GM12878 (cell line): ENCODE results near the gene KCNMB4. TPM values are rescaled to one million over a fixed set of nuclear protein-coding genes. Genes with fewer than 3 reads are reported as not detected.

Source experiments
- BCLAF1 ChIP-seq: fragments of 450-650 bp; IDR thresholded peaks from 2 replicates; pipeline ENCODE4 v1.6.1; 2017; ENCODE audit warnings: antibody characterized with exemption, mild to moderate bottlenecking, moderate library complexity
- BRCA1 ChIP-seq: IDR thresholded peaks from 2 replicates; pipeline ENCODE4 v1.6.1; 2011; ENCODE audit warnings: low read depth, low read length, improper control_type of control experiment
- CHD4 ChIP-seq: fragments of 200-600 bp; sonication (generic); IDR thresholded peaks from 2 replicates; pipeline ENCODE4 v1.6.1; 2016; ENCODE audit warnings: mild to moderate bottlenecking
- CREB1 ChIP-seq: IDR thresholded peaks from 2 replicates; pipeline ENCODE4 v1.6.1; 2012; ENCODE audit warnings: low read depth, mild to moderate bottlenecking, inconsistent platforms
- EGR1 ChIP-seq, 2 experiments: IDR thresholded peaks; 1 replicate in 1 of 2; 2 replicates in 1 of 2; pipeline ENCODE4 v1.6.1; 2011 to 2012; ENCODE audit warnings: low read depth in 2 of 2, low read length in 2 of 2, borderline replicate concordance in 1 of 2, mild to moderate bottlenecking in 1 of 2, moderate library complexity in 1 of 2
- ELK1 ChIP-seq: IDR thresholded peaks from 2 replicates; pipeline ENCODE4 v1.6.1; 2012; ENCODE audit warnings: low read depth, low read length, improper control_type of control experiment
- EZH2 ChIP-seq: IDR thresholded peaks from 2 replicates; pipeline ENCODE4 v1.6.1; 2012; ENCODE audit warnings: low read depth, mild to moderate bottlenecking, control low read depth, inconsistent platforms, low read length, borderline replicate concordance; ENCODE audit not compliant: control insufficient read depth
- GATAD2B ChIP-seq: fragments of 450-650 bp; conservative IDR thresholded peaks from 2 replicates; pipeline ENCODE4 v1.6.1; 2017; ENCODE audit warnings: low read depth, mild to moderate bottlenecking, moderate library complexity
- HCFC1 ChIP-seq: fragments of 150-350 bp; IDR thresholded peaks from 2 replicates; pipeline ENCODE4 v1.6.1; 2014; ENCODE audit warnings: low read length
- IKZF1 ChIP-seq: fragments of 450-650 bp; conservative IDR thresholded peaks from 2 replicates; pipeline ENCODE4 v1.6.1; 2017; ENCODE audit warnings: antibody characterized with exemption, mild to moderate bottlenecking
- IKZF2 ChIP-seq, 2 experiments: fragments of 450-650 bp; IDR thresholded peaks; 2 replicates each; pipeline ENCODE4 v1.6.1; 2017; ENCODE audit warnings: mild to moderate bottlenecking in 2 of 2, moderate library complexity in 2 of 2
- IRF3 ChIP-seq: fragments of 450-650 bp; IDR thresholded peaks from 2 replicates; pipeline ENCODE4 v1.6.1; 2014; ENCODE audit warnings: mild to moderate bottlenecking
- IRF4 ChIP-seq: IDR thresholded peaks from 2 replicates; pipeline ENCODE4 v1.6.1; 2011; ENCODE audit warnings: low read depth, low read length
- JUND ChIP-seq: IDR thresholded peaks from 2 replicates; pipeline ENCODE4 v1.6.1; 2012; ENCODE audit warnings: low read depth, mild to moderate bottlenecking, low read length, improper control_type of control experiment, moderate library complexity
- KAT2A ChIP-seq: conservative IDR thresholded peaks from 2 replicates; pipeline ENCODE4 v1.6.1; 2011; ENCODE audit warnings: low read depth, low read length; ENCODE audit not compliant: control insufficient read depth
- MEF2A ChIP-seq: IDR thresholded peaks from 2 replicates; pipeline ENCODE4 v1.6.1; 2011; ENCODE audit warnings: low read depth, mild to moderate bottlenecking, low read length, moderate library complexity; ENCODE audit not compliant: insufficient read depth
- MLLT1 ChIP-seq: fragments of 450-650 bp; IDR thresholded peaks from 2 replicates; pipeline ENCODE4 v1.6.1; 2016; ENCODE audit warnings: mild to moderate bottlenecking
- MTA2 ChIP-seq: fragments of 450-650 bp; IDR thresholded peaks from 2 replicates; pipeline ENCODE4 v1.6.1; 2016; ENCODE audit warnings: low read depth, mild to moderate bottlenecking, moderate library complexity
- MXI1 ChIP-seq: fragments of 150-350 bp; IDR thresholded peaks from 2 replicates; pipeline ENCODE4 v1.6.1; 2011; ENCODE audit warnings: low read depth, mild to moderate bottlenecking, inconsistent platforms, low read length, improper control_type of control experiment
- RCOR1 ChIP-seq: conservative IDR thresholded peaks from 2 replicates; pipeline ENCODE4 v1.6.1; 2012; ENCODE audit warnings: low read depth, low read length, improper control_type of control experiment
- RFX5 ChIP-seq: IDR thresholded peaks from 2 replicates; pipeline ENCODE4 v1.6.1; 2011; ENCODE audit warnings: low read depth, low read length, improper control_type of control experiment
- SIX5 ChIP-seq: IDR thresholded peaks from 2 replicates; pipeline ENCODE4 v1.6.1; 2011; ENCODE audit warnings: mild to moderate bottlenecking, low read depth, low read length, moderate library complexity; ENCODE audit not compliant: severe bottlenecking
- STAT1 ChIP-seq: fragments of 450-650 bp; conservative IDR thresholded peaks from 2 replicates; pipeline ENCODE4 v1.6.1; 2014; ENCODE audit warnings: antibody characterized with exemption, mild to moderate bottlenecking
- STAT3 ChIP-seq: IDR thresholded peaks from 2 replicates; pipeline ENCODE4 v1.6.1; 2011; ENCODE audit warnings: low read depth, low read length, improper control_type of control experiment
- polyA plus RNA-seq, 11 experiments: library from polyadenylated mRNA; depleted of rRNA in 4 of 11; unstranded in 6 of 11; stranded (reverse) in 5 of 11; fragments of >200 nt; fragmentation: Nextera tagmentation in 4 of 11; fragmentation: Illumina TruSeq in 1 of 11; extraction: Ambion mirVana in 4 of 11; extraction: Trizol in 1 of 11; gene quantifications; 1 replicate in 1 of 11; 2 replicates in 10 of 11; pipeline versions ENCODE4 v1.2.1 to v1.2.3, GENCODE V29; 2011 to 2016; ENCODE audit warnings: inconsistent platforms in 2 of 11, missing spikeins in 2 of 11, low read depth in 1 of 11
- total RNA-seq, 4 experiments: library from RNA; depleted of rRNA in 3 of 4; stranded (reverse); fragments of >200 nt in 3 of 4; fragmentation: Illumina TruSeq in 1 of 4; extraction: Trizol in 1 of 4; gene quantifications; 2 replicates each; pipeline versions ENCODE4 v1.2.1 to v1.2.3, GENCODE V29; 2013 to 2021

KCNMB4 gene
- total and polyA plus RNA-seq, 10 of the 15 experiments (the other 5 are each of a cell fraction or from before 2014, with no cell fraction given) = 0.06 to 0.37 (median 0.16) TPM; not detected in 2

- TF ChIP-seq IKZF1 (peak; percentile 91), EZH2 (no peak), RCOR1 (0 out of 2 replicates have a peak, but pooled peaks have one; percentile 85), STAT1 (no peak), GATAD2B (no peak), MEF2A (peak; percentile 83), MXI1 (peak; percentile 51; the same call in 1 of the 2 replicates), MLLT1 (peak; percentile 76), RFX5 (no peak), IRF3 (no peak), BRCA1 (no peak), SIX5 (no peak), IRF4 (peak; percentile 78; the same call in 1 of the 2 replicates), CREB1 (no peak), IKZF2 (IDR thresholded peaks at IDR 0.05) (peak; percentile 95 to 96), CHD4 (no peak), JUND (no peak), EGR1 (IDR thresholded peaks at IDR 0.05; ENCODE audit: borderline replicate concordance in 1 of 2, low read depth in 2 of 2, low read length in 2 of 2) (no peak), STAT3 (peak; percentile 92), KAT2A (no peak), BCLAF1 (no peak), MTA2 (peak; percentile 89), HCFC1 (no peak), ELK1 (no peak)
Measured at GRCh38 chr12:70317781-70318180, 48.3 kb upstream of the KCNMB4 start (continued).
